HG03135 (cell line): ENCODE measurements around the gene TDRD7.

Experiments used
- ATAC-seq: cut with Tn5 transposase; IDR thresholded peaks from one replicate; pipeline ENCODE4 v1.9.1; 2021; ENCODE audit warnings: mild to moderate bottlenecking, moderate library complexity; ENCODE audit not compliant: unreplicated experiment

Gene TDRD7, protein sequence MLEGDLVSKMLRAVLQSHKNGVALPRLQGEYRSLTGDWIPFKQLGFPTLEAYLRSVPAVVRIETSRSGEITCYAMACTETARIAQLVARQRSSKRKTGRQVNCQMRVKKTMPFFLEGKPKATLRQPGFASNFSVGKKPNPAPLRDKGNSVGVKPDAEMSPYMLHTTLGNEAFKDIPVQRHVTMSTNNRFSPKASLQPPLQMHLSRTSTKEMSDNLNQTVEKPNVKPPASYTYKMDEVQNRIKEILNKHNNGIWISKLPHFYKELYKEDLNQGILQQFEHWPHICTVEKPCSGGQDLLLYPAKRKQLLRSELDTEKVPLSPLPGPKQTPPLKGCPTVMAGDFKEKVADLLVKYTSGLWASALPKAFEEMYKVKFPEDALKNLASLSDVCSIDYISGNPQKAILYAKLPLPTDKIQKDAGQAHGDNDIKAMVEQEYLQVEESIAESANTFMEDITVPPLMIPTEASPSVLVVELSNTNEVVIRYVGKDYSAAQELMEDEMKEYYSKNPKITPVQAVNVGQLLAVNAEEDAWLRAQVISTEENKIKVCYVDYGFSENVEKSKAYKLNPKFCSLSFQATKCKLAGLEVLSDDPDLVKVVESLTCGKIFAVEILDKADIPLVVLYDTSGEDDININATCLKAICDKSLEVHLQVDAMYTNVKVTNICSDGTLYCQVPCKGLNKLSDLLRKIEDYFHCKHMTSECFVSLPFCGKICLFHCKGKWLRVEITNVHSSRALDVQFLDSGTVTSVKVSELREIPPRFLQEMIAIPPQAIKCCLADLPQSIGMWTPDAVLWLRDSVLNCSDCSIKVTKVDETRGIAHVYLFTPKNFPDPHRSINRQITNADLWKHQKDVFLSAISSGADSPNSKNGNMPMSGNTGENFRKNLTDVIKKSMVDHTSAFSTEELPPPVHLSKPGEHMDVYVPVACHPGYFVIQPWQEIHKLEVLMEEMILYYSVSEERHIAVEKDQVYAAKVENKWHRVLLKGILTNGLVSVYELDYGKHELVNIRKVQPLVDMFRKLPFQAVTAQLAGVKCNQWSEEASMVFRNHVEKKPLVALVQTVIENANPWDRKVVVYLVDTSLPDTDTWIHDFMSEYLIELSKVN

DNA sequence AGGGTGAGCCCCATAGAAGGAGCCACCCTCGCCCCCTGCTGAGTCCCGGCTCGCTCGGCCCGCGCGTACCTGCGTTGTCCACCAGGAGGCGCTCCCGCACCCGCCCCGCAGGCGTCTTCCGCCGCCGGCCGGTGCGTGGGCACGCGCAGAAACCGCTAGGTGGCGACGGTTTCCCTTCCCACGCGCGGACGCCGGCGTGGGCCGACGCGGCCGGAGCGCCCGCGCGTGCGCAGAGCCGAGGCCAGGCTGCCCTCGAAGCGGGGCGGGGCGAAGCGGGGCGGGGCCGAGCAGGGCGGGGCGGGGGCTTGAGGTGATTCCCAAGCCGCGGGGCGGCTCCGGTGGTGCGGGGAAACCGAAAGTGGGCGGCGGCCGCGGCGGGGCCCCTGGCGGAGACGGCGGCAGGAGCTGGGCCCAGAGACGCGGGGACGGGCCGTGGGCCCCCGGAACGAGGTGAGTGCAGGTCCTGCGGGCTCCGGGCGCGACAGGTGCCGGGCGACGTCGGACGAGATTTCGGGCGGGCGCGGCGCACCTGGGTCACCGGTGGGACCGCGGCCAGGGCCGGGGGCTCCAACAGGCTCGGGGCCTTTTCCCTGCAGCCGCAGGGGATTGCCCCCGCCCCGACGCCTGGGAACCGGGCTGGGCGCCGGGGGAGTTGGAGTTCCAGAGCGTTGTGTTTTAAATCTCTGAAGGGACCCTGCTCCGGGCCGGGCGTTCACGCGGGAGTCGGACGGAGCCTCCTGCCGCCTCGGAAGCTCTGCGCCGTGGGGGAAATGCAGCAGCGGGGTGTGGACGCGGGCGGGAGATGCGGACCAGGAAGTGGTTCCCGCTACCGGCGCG, at the start of gene TDRD7:
Gene TDRD7 (plus strand): TSS at position 308 of the 837 bp plus-strand sequence. CDS start 16,370 bp downstream, outside the sequence.
- ATAC-seq: peak; percentile 78

DNA sequence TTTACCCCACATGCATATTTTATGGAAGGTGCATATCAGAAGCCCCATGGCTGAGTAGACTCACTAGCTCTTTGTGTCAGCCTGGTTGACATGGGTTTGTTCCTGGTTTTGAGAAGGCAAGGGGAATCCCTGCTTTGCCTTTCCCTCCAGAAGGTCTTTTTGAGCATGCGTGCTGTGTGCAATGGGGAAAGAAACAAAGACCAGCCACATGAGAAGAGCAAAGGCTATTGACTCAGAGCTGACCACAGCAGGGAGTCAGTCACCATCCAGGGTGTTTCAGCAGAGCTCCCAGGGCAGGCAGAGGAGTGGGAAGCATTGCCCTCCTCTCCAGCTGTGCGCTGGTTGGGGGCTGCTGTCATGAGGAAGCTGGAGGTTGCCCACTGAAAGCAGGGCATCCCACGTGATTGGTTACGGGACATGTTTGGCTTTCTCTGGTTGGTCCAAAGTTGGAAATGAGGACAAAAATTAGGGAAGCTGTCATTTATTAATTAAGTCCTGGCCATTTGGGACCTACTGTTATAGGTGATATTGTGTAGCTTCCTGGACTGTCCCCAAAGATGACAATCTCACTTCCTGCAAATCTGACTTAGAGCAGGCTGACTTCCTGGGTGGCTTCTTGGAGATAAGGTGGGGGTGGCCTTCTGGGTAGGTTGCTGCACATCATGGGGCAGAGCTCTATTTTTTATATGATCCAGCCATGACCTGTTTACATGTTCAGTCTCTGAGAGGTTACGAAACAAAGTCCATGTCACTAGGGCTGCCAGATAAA, 48.9 kb upstream of the TDRD7 start:
- ATAC-seq: no peak

DNA sequence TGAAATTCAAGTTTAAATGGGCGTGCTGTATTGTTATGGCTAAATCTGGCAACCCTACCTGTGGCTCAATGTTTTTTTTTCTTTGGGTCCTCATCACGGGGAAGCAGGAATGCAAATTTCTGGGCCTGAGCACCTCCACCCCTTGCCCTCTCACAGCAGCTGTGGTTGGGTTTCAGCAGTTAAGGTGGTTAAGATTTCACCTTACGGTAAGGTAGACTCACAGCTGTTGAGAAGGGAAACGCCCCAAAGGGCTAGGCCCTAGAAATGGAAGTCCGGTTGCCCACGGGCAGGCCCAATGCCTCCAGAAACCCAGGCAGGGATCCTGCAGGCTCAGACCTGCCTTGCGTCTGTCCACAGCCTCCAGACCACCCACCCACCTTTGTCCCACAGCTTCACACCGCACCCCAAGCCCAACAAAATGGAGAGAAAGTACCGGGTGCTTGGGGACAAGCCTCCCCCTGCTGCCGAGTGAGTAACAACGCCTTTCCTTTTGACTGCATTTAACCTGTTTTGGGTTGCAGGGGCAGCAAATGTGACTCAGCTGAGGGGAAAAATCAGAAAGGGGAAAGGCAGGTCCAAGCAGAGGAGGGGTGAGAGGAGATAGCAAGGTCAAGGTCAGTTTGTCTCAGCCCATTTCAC, 48.1 kb upstream of the TDRD7 start:
- ATAC-seq: no peak

DNA sequence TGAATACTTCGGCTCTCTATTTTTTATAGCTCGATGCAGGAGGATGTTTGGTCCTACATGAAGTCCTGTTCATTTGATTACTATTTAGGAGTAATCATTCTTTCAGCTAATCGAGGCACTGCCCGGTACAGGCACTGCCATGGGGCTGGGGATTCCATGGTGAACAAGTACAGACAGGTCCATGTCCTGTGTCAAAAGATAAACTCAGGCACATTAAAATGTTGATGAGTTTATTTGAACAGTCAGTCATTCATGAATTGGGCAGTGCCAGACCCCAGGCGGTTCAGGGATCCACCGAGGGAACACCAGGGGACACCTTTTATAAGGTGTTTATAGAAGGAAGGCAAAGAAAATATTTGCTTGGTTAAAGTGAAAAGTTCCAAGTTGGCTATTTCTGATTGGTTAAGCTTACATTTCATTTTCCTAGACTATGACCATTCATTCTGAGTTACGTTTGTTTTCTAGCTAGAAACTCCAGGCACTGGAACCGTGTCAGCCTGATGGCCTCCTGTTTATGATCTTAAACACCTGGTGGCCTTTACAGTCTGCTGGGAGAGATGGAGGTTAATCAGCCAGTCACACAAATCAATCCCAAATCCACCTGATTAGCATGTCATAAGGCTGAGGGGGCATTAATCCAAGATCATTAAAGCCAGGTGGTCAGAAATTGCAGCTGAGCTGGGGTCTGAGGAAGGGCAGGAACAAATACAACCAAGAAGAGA, 47.0 kb upstream of the TDRD7 start:
- ATAC-seq: no peak

DNA sequence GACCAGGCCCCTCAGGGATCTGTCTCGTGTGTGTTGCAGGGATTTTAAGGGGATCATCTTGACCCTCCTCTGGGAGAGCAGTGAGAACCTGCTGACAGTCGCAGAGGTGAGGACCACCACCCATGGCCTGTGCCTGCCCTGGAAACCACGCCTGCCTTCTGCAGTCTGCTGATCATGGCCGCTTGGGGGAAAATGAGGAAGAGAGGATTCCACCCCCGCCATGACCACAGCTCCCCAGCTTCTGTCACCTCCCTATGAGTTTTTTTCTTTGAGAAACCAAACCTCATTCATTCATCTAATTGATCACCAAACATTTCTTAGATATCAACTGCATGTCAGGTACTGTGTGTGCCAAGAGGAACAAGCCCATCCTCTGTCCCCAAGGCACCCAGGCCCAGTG, 46.3 kb upstream of the TDRD7 start:
- no peak for ATAC-seq

DNA sequence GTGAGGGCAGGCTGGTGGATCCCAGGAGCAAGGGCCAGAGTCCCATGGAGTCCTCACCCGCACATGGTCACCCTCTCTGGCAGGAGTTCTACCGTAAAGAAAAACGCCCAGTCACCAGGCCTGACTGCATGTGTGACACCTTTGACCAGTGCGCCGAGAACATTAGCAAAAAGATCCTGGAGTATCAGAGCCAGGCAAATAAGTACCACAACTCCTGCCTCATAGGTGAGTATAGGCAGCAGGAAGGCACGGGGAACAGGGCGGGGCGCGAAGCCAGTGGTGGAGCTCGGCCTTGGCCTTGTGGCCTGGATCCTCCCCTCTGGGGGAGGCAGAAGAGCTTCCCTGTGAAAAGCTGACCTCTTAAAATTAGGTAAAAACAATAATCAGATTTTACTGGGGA, 45.4 kb upstream of the TDRD7 start:
- no peak for ATAC-seq

DNA sequence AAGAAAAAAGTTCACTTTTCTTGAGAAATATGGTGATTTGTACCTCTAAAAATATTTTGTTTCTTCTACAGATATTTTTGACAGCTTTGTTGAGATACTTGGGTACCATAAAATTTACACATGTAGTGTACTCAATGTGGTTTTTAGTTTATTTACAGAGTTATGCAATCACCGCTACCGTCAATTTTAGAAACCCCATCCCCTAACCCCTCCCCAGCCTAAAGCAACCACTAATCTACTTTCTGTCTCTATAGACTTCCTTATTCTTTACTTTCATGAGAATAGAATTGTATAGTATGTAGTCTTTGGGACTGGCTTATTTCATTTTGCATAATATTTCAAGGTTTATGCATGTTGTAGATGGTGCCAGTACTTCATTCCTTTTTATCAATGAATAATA, 45.0 kb upstream of the TDRD7 start:
- no peak for ATAC-seq

DNA sequence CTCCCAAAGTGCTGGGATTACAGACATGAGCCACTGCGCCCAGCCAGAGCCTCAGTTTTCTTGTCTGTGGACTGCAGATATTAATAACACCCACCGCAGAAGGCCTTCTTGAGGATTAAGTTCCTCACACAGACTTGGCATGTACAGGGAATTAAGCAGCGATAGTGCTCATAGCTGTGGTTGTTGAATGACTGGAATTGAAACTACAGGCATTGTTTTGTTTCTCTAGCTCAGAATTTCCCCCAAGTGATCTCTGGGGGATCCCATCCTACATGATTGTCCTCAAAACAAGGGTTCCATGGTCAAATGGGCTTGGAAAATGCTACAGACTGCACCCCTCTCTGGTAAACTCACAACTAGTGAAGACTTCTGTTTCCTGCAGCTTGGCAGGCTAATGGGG, 44.2 kb upstream of the TDRD7 start:
- no peak for ATAC-seq

DNA sequence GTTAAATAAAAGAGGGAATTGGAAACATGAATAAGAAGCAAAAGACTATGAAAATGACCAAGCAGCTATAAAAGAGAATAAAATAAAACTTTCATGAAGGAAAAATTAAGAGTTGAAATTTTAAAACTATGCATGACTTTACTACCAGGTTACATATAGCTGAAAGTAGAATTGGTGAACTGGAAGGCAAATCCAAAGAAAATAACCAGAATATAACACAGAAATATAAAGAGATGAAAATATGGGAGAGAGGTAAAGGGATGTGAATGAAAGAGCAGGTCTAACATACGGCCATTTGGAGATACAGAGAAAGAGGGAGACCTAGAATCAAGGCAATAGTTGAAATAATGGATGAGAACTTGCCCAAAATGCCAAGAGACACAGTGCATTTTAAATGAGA, 42.9 kb upstream of the TDRD7 start:
- ATAC-seq: no peak

DNA sequence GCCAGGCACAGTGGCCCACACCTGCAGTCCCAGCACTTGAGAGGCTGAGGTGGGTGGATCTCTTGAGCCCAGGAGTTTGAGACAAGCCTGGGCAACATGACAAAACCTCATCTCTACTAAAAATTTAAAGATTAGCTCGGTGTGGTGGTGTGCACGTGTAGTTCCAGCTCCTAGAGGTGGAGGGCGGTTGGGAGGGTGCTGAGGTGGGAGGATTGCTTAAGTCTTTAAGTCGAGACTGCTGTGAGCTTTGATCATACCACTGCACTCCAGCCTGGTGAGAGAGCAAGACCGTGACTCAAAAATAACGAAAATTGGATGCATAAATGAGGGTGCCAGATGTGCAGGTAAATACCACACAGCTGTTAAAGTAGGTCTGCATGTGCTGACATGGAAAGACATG, 39.3 kb upstream of the TDRD7 start:
- no peak for ATAC-seq

DNA sequence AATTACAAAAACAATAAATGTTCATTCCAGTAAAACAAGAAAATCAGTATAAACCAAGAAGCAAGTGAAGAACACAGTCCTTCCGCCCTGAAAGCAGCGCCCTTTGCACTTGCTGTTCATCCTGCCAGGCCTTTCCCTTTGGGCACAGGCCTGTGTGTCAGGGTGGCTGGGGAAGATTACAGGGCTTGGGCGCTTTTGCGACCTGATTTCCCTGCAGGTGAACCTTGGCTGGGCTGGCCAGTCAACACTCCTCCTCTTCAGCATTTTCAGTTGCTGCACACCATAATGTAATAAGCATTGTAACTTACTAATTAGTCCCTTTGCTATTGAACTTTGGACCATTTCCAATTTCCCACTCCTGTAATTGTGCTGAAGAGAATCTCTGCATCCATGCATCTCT, 38.6 kb upstream of the TDRD7 start:
- no peak for ATAC-seq

DNA sequence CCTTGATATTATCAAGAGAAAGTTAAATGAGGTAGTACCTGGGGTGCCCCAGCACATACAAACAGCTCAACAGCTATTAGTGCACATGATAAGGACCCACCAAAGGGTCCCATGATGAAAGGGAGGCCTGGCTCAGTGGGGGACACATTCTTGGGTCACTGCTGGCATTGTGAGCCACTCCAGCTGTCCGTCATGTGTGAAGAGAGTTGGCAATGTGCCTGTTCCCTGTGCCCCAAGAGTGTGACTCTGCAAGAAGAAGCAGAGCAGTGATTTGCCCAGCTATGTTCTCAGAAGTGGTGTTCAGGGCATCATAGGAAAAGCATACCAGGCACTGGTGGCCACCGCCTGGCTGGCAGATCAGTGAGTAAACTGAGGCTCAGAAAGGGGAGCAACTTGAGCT, 37.1 kb upstream of the TDRD7 start:
- no peak for ATAC-seq

DNA sequence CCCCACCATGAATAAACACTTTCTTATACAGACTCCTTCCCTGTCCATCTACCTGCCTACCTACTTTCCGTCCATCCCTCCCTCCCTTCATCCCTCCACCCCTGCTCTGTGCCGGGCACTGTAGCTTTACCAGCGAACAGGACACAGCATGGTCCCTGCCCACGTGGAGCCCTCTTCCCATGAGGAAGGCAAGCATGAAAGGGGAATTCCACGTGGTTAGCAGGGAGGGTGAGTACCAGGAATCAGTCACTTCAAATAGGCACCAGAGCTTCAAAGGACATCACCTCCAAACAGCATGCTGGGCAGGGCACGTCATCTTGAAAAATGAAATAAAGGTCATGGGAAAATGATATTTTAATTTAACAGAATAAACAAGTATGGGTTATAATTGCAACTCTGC, 35.0 kb upstream of the TDRD7 start:
- no peak for ATAC-seq

DNA sequence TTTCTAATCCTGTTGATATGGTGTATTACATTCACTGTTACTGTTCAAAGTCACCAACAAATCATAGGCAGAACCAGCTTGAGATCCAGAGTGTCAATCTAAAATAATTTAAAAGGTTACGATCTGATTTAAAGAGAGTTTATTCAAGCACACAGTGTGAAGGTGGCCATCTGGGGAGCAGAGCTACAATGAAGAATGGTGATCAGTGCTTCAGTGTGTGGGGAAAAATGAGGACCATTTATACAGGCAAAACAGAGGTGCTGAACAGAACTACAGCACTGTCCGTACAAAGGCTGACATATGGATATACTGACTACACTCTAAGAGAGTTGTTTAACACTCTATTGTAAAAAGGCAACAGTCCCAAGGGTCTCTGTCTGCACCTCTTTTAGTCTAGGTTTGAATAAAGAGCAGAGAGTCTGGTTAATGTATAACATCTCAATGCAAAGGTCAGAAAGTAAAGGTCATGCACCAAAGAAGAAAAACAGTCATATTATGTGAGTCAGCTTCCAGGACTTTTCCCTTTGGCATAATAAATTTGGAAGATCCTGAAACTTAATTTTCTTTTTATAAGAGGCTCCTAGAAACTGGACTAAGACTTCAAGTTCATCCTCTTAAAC, 29.7 kb upstream of the TDRD7 start:
- ATAC-seq: no peak

DNA sequence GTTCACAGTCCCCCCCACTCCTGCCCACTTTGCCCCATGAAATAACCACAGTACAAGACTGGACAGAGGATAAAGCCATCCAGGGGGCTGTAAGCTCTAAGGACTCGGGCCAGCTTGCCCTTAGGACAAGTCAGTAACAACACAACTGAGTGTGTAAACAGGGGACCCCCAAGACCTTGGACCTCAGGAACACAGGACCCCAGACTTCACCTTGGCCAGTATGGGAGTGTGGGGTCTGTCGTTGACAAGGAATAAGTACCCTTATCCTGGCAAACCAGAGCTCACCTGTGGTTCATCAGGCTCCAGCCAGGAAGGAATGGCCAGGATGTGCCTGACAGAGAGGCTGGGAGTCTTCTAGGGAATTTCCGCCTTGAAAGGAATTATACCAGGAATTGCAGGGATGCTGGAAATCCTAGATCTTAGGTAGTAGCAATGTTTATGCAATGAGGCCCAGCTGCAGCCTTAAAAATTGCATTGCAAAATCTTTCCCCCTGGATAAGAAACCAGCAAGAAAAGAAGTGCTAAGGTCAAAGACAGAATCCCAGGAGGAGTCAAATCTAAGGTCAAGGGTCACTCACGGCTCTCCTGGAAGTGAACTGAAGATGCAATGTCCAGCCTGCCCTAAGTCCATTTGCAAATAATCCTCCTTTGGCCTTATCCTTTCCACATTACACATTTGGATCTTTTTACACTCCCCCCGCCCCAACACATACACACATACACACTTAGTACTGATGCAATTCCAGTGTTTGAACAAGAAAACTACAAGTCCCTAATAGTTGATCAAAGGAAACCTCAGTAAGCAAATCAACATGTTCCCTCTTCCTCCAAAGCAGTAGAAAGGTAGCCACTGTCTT, 27.3 kb upstream of the TDRD7 start:
- no peak for ATAC-seq

DNA sequence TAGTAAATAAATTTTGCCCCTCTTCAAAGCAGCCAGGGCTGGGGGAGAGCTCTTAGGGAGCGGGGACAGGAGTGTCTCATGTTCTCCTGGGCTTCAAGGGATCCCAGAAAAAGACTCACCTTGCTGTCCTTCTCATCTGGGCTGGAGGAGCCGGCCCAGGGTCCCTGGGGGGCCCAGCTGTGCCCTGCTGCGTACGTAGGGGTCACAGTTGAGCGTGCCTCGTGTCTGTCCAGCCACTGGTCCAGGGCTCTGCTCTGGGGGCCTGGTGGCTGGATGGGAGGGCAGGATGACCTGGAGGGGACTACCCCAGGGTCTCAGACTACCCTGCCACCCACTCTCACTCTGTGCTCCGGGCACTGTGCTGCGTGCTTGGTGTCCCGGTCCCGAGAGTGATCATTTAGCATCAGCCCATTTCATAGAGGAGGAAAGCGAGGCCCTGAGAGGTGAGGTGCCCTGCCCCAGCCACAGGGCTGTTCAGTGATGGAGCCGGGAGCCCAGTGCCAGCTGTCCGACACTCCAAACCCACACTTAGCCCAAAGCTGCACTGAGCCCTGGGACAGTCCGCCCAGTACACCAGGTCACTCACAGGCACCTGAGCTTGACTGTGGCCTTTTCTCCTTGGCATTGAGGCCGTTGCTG, 26.2 kb upstream of the TDRD7 start:
- no peak for ATAC-seq

DNA sequence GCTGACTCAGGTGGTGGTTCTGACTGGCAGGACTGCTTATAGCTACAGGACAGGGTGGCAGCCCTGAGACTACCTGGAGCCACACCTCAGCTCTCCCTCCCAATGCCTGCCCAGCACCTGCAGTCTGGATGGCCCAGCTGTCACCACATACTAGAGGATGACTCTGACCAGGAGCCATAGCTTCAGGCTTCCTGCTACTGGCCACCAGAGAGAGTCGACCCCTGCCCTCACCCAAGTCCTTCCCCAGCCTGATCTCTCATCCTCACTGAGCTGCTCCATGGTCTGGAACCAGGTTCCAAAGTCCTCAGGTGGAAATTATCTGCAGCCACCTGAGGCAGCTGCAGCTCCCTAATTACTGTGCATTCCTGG, 25.6 kb upstream of the TDRD7 start:
- ATAC-seq: no peak
